DOHH2 (cell line): Measurements from ENCODE around the gene MTHFSD.

Experiments used
- EZH2phosphoT487 ChIP-seq: fragments of 200-600 bp; sonication (generic); IDR thresholded peaks from 2 replicates; pipeline ENCODE4 v1.6.1; 2017; ENCODE audit warnings: borderline replicate concordance, mild to moderate bottlenecking, antibody characterized with exemption, low read length, moderate library complexity, mixed read lengths
- TF ChIP-seq, protein P1 (sequence below): fragments of 200-600 bp; sonication (generic); IDR thresholded peaks from one replicate; pipeline ENCODE4 v1.5.1; 2014; ENCODE audit warnings: antibody characterized with exemption, mild to moderate bottlenecking, low read depth, low read length; ENCODE audit not compliant: poor library complexity, severe bottlenecking

DNA sequence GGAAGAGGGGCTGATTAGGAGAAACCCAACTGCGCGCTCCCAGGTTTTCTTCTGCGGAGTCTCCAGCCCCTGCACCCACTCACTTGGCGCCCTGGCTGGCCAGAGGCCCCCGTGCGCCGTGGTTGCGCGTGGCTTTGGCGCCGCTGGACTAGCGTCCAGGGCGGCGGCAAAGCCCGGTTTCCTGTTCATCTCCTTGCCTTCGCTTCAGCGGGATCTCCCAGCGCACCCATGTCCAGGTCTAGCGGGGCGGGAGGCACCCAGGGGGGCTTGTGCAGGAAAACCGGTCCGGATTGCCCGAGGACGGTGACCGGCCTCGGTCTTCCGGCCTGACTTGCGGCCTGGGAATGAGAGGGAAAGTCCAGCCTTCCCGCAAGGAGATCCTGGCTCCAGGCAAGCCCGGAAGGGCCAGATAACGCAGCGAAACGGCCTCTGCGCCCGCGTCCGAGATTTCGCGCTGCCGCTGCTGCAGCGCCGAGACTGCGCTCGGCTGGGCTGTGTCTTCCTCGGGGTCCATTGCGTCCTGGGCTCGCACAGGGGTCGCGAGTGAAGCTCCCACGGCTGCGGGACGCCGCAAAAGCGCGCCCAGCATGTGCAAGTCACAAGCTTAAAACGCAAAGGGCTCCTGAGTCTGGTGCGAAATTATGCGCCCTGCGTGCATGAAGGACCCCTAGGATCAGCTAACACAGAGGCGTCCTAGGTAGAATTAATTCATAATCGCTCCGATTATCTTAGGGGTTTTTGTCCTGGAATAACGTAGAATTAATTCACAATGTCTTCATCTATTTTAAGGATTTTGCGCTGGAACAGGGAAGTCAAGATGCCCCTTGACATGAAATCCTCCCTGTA is 39.0 kb downstream of the MTHFSD start:
- TF ChIP-seq, protein P1, sequence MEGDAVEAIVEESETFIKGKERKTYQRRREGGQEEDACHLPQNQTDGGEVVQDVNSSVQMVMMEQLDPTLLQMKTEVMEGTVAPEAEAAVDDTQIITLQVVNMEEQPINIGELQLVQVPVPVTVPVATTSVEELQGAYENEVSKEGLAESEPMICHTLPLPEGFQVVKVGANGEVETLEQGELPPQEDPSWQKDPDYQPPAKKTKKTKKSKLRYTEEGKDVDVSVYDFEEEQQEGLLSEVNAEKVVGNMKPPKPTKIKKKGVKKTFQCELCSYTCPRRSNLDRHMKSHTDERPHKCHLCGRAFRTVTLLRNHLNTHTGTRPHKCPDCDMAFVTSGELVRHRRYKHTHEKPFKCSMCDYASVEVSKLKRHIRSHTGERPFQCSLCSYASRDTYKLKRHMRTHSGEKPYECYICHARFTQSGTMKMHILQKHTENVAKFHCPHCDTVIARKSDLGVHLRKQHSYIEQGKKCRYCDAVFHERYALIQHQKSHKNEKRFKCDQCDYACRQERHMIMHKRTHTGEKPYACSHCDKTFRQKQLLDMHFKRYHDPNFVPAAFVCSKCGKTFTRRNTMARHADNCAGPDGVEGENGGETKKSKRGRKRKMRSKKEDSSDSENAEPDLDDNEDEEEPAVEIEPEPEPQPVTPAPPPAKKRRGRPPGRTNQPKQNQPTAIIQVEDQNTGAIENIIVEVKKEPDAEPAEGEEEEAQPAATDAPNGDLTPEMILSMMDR: no peak
- TF ChIP-seq EZH2phosphoT487: no peak
